22Rv1 (cell line): ENCODE measurements around the gene ENOX2.

Experiments used
- H3K27ac ChIP-seq: fragments of 450-650 bp; 2 replicates; pipeline ENCODE4 v1.5.1; 2017
- ZFX ChIP-seq: fragments of 450-650 bp; IDR thresholded peaks from 2 replicates; pipeline ENCODE4 v1.6.1; 2017; ENCODE audit warnings: antibody characterized with exemption, borderline replicate concordance
- TF ChIP-seq, protein P1 (sequence below): fragments of 450-650 bp; IDR thresholded peaks from 2 replicates; pipeline ENCODE4 v1.5.1; 2017; ENCODE audit warnings: mild to moderate bottlenecking

Gene ENOX2

DNA sequence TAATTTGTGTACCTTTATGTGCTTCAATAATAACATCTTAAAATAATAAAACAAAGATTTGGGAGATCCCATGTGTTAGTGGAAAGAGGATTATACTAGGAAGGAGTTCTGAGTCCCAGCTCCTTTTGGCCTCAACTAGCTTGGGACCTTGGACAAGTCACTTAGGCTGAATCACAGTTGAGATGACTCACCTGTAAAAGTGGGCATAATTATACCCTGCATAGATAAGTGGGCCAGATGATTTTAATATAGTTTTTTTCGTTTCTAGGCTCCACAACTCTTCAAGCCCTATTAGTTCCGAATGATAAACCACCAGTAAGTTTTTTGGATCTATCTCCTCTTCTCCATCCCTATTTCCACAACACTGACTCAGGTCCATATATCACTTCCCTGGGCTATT is 131.8 kb downstream of the ENOX2 start:
- no peak overlapping the region for H3K27ac ChIP-seq
- TF ChIP-seq ZFX: no peak
- TF ChIP-seq, protein P1, sequence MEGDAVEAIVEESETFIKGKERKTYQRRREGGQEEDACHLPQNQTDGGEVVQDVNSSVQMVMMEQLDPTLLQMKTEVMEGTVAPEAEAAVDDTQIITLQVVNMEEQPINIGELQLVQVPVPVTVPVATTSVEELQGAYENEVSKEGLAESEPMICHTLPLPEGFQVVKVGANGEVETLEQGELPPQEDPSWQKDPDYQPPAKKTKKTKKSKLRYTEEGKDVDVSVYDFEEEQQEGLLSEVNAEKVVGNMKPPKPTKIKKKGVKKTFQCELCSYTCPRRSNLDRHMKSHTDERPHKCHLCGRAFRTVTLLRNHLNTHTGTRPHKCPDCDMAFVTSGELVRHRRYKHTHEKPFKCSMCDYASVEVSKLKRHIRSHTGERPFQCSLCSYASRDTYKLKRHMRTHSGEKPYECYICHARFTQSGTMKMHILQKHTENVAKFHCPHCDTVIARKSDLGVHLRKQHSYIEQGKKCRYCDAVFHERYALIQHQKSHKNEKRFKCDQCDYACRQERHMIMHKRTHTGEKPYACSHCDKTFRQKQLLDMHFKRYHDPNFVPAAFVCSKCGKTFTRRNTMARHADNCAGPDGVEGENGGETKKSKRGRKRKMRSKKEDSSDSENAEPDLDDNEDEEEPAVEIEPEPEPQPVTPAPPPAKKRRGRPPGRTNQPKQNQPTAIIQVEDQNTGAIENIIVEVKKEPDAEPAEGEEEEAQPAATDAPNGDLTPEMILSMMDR: no peak

DNA sequence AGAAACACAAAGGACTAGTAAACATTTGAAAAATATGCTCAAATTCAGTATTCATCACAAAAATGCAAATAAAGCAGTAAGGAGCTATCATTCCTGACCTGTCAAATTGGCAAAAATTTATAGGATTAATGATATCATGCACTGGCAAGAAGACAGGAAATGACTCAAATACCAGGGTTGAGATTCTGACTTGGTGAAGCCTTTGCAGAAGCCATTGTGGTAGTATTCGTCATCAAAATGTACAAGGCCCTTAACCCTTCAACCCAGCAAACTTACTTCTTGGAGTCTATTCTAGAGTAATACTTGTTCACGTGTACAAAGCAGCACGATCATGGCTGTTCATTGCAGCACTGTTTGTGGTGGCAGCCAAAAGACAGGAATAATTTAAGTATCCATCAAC is 132.4 kb downstream of the ENOX2 start:
- TF ChIP-seq, protein P1: no peak
- TF ChIP-seq ZFX: no peak
- H3K27ac ChIP-seq: no peak overlapping the region

DNA sequence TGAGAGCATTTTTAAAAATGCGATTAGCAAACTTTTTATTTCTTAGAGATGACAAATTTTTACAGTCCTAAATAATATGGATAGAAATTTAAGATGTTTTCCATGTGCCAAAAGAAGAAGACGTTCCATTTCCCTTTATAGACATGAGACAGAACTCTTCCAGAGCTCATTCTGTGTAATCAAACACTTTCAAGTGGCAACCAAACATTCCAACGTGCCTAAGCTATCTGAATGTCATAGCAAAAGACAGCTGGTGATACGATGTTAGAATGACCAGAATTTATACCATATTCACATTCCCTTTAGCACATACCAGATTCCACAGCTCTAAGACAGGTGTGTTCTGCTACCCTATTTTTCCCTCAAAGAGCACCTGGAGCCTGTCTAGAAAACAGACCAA is 133.2 kb downstream of the ENOX2 start:
- H3K27ac ChIP-seq: no peak overlapping the region
- no peak for TF ChIP-seq ZFX
- TF ChIP-seq, protein P1: no peak

DNA sequence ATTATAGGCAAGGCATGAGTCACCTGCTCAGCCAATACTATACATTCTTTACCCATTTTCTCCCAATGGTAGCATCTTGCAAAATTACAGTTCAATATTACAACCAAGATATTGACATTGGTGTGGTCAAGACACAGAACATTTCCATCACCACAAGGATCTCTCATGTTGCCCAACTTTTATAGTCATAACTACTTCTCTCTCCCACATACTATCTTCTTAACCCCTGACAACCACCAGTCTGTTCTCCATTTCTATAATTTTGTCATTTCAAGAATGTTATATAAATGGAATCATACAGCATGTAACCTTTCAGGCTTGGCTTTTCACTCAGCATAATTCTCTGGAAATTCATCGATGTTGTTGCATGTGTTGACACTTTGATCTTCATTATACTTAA is 144.9 kb downstream of the ENOX2 start:
- TF ChIP-seq ZFX: no peak
- TF ChIP-seq, protein P1: no peak

DNA sequence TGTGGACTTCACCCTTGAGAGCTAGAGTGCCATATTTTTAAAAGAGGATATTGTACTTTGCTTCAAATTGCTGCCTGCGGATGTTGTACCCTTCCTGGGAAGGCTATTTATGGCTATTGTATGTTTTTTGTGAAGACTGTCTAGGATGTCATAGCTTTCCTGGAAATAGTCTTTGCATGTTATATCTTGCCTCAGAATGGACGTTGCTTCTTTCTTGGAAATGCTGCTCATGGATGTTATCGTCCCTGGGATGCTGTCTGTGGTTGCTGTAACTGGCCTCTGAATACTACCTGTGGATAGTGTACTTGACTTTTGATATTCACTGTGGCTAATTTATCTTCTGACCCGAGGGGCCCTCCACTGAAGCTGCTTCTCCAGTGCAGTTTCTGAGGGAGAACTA is 146.8 kb downstream of the ENOX2 start:
- TF ChIP-seq, protein P1: no peak
- no peak for TF ChIP-seq ZFX

More for the DNA sequence above, 144.9 kb downstream of the ENOX2 start:
- H3K27ac ChIP-seq: no peak overlapping the region

DNA sequence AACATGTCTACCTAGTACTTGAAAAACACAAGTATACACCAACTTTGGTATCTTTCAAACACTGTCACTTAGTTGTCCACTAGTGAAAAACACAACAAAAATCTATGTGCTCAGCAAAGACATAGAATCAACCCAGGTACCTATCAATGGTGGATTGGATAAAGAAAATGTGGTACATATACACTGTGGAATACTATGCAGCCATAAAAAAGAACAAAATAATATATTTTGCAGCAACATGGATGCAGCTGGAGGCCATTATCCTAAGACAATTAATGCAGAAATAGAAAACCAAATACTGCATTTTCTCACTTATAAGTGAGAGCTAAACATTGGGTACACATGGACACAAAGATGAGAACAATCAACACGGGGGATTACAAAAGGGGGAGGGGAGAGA is 148.7 kb downstream of the ENOX2 start:
- H3K27ac ChIP-seq: no peak overlapping the region
- no peak for TF ChIP-seq ZFX
- TF ChIP-seq, protein P1: no peak

More for the DNA sequence above, 146.8 kb downstream of the ENOX2 start:
- H3K27ac ChIP-seq: no peak overlapping the region

DNA sequence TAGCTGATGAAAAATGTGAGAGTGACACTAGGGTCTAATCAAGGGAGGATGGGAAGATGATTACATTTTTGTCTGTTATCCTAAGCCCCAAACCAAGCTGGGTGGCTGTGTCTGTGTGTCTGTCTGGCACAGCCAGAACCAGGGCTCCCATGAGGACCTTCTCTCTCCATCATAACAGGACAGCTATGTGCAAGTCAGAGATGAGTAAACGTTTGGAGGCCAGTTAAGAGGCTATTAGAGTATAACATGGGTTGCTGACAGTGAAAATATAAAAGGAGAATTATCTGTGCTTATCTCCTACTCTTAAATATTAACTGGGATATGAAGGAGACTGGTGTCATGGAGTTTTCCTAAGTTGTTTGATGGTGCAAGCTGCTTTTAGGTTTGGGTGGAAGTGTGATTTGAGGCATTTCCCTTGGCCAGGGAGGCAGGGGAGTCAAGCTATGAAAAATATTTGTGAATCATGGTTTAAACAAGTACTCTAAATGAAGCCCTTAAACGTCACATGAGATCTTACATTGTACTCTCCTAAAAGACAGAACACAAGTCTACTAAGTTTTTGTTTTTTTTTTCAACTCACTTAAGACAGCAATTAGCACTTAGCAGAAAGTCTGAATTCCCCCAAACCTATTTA is 156.2 kb downstream of the ENOX2 start:
- TF ChIP-seq ZFX: no peak
- TF ChIP-seq, protein P1: no peak
- H3K27ac ChIP-seq: no peak overlapping the region
